Activated CD8-positive, alpha-beta memory T cell treated with anti-CD3 and anti-CD28 coated beads for 36 hours (primary cell): ENCODE measurements around the gene ABCB9. TPM values are rescaled to one million over a fixed set of nuclear protein-coding genes. Genes with fewer than 3 reads are reported as not detected.
"Not testable (repeated sequence)": the region's sequence is repeated elsewhere in the genome, so short reads cannot be mapped to it uniquely, and the experiment has no call there.

Experiments used
- CTCF ChIA-PET: fragments of 350-600 bp; sonication (Branson Sonifier 250); formaldehyde crosslinking; loops from one replicate; lab custom pipeline; 2021; ENCODE audit warnings: antibody characterized with exemption; lab: Charles Lee
- POLR2A ChIA-PET: fragments of 350-600 bp; sonication (Branson Sonifier 250); formaldehyde crosslinking; loops from one replicate; lab custom pipeline; 2021; ENCODE audit warnings: antibody characterized with exemption; lab: Charles Lee
- total RNA-seq, 2 experiments: library from RNA; stranded (reverse); gene quantifications; one replicate each; pipeline ENCODE4 v1.2.3, GENCODE V29; 2021

ABCB9 gene
- total RNA-seq, 2 experiments from 2014 or later, result 4.5 to 4.8 TPM

DNA sequence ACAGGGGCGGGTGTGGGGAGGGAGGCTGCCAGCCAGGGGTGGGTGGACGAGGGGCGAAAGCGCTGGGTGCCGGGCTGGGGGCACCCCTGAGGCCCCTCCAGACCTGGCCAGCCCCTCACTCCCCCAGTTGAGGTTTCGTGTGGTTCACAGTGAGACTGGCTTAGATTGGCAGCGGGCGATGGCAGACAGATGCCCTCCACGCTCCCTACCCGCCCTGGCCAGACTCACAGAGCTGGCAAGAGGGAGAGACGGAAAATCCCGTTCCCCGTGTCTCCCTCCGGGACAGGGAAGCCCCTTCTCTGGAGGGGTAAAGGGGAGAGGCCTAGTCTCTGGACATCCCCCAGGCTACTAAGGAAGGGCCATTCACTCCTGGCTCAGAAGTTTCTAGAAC, 37.1 kb downstream of the ABCB9 start:
- CTCF ChIA-PET, result no interaction called here
- POLR2A ChIA-PET, result no interaction called here

- ChIA-PET POLR2A (no interaction called here), CTCF (no interaction called here)
Observed at GRCh38 chr12:122928404-122929147, 37.7 kb downstream of the ABCB9 start.

DNA sequence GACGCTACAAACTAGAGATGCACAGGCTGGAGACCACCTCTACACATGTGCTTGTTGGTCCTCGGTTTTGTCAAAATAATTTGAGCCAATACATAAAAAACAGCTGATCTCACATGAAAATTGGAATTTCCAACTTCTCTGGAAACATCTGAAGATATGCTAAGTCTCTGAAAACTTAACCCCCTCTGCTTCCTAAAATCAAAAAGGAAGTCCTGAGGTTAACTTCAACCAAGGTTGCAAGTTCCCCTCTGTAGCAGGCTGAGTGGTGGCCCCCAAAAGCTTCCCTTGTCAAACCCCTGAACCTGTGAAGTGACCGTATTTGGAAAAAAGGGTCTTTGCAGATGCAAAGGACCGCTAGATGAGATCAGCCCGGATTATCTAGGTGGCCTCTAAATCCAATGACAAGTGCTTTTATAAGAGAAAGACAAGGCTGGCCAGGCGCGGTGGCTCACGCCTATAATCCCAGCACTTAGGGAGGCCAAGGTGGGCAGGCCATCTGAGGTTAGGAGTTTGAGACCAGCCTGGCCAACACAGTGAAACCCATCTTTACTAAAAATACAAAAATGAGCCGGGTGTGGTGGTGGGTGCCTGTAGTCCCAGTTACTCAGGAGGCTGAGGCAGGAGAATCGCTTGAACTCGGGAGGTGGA, 38.4 kb downstream of the ABCB9 start:
- ChIA-PET POLR2A (no interaction called here), CTCF (no interaction called here)

- ChIA-PET CTCF (no interaction called here), POLR2A (no interaction called here)
Observed at GRCh38 chr12:122921917-122922316, 44.3 kb downstream of the ABCB9 start.

GRCh38 chr12:122920687-122921086, 45.6 kb downstream of the ABCB9 start:
- ChIA-PET CTCF (no interaction called here), POLR2A (interaction anchor here (0.6 kb wide), 1 partner anchor 233 kb away, joined by 7 read pairs; no protein-coding TSS in a partner anchor)

DNA sequence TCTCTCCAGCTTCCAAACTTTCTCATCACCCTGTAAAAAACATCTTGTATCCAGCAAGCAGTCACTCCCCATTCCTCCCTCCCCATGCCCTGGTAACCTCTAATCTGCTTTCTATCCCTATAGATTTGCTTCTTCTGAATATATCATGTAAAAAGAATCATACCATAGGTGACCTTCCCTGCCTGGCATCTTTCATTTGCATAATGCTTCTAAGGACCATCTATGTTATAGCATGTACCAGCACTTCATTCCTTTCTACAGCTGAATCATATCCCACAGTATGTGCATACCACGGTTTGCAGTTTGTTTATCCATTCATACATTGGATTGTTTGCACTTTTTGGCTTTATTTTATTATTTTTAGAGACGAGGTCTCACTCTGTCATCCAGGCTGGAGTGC, 47.4 kb downstream of the ABCB9 start:
- ChIA-PET POLR2A (no interaction called here), CTCF (interaction anchor here (1.5 kb wide), 1 partner anchor 20 kb away, joined by 4 read pairs; no protein-coding TSS in a partner anchor)

DNA sequence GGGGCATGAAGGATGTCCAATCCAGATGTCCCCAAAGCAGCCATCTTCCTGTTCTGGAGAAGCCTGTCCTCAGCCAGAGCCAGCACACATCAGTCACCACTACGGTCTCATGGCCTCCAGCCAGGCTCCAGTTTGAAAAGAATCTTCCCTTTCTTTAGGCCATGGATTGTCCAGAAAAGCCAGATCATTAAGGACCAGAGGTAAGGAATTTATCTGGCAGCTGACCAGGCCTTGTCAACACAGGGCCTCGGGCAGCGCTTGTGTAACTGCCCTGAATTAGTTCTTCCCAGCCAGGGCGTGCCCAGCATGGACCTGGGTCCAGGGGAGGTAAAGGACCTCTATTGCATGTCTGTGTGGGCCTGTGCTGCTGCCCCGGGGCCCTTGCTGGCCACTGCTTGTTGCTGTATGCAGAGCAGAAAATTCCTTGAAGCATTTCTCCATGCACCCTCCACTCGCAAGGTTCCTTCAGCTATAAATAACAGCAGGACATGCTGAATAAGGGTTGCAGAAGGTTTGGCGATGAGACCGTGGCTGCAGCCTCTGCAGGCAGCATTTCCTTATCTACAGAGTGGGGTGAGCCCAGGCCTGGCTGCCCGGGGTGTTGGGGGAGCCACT, 48.6 kb downstream of the ABCB9 start:
- ChIA-PET POLR2A (no interaction called here), CTCF (interaction anchor here (1.0 to 1.5 kb wide), 2 partner anchors 19 to 38 kb away, joined by 3 to 4 read pairs; no protein-coding TSS in a partner anchor)

GRCh38 chr12:122909442-122910288, 56.6 kb downstream of the ABCB9 start:
- CTCF ChIA-PET, result interaction anchor here (0.6 kb wide), 1 partner anchor 7 kb away, joined by 3 read pairs; no protein-coding TSS in a partner anchor
- POLR2A ChIA-PET, result no interaction called here

GRCh38 chr12:122908915-122909314, 57.3 kb downstream of the ABCB9 start:
- ChIA-PET POLR2A (no interaction called here), CTCF (interaction anchor here (0.6 kb wide), 1 partner anchor 8 kb away, joined by 3 read pairs; no protein-coding TSS in a partner anchor)

DNA sequence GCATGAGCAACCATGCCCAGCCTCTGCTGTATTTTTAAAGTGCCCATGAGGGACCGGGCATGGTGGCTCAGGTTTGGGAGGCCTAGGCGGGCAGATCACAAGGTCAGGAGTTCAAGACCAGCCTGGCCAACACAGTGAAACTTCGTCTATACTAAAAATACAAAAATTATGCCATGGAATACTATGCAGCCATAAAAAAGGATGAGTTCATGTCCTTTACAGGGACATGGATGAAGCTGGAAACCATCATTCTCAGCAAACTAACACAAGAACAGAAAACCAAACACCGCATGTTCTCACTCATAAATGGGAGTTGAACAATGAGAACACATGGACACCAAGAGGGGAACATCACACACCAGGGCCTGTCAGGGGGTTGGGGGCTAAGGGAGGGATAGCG, 61.0 kb downstream of the ABCB9 start:
- CTCF ChIA-PET, result not testable (repeated sequence)

GRCh38 chr12:122903693-122904034, 62.6 kb downstream of the ABCB9 start:
- ChIA-PET POLR2A (no interaction called here), CTCF (no interaction called here)

More for the DNA sequence above, 61.0 kb downstream of the ABCB9 start:
- POLR2A ChIA-PET, result not testable (repeated sequence)

- CTCF ChIA-PET, result interaction anchor here (0.7 kb wide), 1 partner anchor 41 kb away, joined by 3 read pairs; no protein-coding TSS in a partner anchor
- POLR2A ChIA-PET, result interaction anchor here (0.6 kb wide), 2 partner anchors 23 to 142 kb away, joined by 3 to 4 read pairs; no protein-coding TSS in a partner anchor
Observed at GRCh38 chr12:122902854-122903692, 63.2 kb downstream of the ABCB9 start.

DNA sequence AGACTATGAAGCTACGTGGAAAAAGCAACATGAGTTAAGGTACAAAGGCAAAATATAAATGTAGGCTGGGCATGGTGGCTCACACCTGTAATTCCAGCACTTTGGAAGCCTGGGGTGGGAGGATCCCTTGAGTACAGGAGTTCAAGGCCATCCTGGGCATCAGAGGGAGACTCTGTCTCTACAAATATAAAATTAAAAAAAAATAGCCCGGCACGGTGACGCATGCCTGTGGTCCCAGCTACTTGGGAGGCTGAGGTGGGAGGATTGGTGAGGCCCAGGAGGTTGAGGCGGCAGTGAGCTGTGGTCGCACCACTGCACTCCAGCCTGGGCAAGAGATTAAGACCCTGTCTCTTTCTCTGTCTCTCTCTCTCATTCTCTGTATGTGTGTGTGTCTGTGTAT, 66.4 kb downstream of the ABCB9 start:
- ChIA-PET CTCF (interaction anchor here (1.3 to 1.5 kb wide), 2 partner anchors 12 to 47 kb away, joined by 4 read pairs; no protein-coding TSS in a partner anchor), POLR2A (no interaction called here)

- CTCF ChIA-PET, result interaction anchor here (0.8 to 2.9 kb wide), 4 partner anchors 14 to 36 kb away, joined by 3 to 10 read pairs (median 3); no protein-coding TSS in a partner anchor
- POLR2A ChIA-PET, result no interaction called here
Observed at GRCh38 chr12:122896662-122897061, 69.6 kb downstream of the ABCB9 start.

DNA sequence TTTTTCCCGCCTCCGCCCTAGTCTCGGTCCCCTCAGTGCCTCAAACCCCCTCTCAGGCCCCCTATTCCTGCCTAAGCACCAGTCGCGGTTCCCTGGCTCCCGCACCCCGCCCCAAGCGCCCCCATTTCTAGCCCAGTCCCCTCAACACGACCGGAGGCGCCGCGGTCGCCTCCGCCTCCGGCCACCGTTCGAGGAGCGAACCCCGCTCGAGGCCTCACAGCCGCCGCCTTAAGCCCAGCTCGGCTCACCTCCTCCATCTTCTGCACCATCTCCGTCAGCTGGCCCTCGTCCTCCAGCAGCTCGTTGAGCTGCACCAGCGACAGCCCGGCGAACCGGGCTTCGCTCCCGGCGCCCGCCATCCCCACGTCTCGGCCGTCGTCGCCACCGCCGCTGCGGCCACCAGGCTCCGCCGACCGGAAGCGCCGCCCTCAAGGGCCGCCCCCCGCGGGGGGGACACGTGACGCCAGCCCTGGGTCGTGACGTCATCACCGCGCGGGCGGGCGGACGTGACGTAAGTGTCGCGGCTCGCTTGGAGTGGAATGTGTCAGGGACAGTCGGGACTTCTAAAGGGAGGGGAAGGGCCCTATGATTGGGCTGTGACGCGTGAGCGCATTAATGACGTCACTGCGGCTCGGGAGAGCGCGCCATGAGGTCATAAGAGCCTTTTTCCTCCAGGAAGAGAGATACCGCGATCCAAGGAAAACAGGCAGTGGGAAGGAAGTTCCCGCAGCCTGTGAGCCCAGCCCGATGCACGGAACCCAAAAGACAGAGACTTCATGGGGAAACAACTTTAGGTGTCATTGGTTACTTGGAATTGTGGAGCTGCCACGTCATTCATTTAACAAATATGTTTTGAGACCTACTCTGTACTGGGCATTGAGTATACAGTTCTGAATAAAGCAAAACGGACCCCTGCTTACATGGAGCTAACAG, 70.3 kb downstream of the ABCB9 start, which contains the start of gene VPS37B:
TSS of gene VPS37B (minus strand) at position 421 of the 933 bp plus-strand sequence. CDS start at position 359, 62 bp downstream.
- POLR2A ChIA-PET, result interaction anchor here (1.6 to 1.8 kb wide), 2 partner anchors 13 to 24 kb away, joined by 4 to 6 read pairs; no protein-coding TSS in a partner anchor
- CTCF ChIA-PET, result interaction anchor here (0.8 to 1.6 kb wide), 4 partner anchors 13 to 36 kb away, joined by 3 to 5 read pairs (median 3); no protein-coding TSS in a partner anchor

GRCh38 chr12:122895320-122895703, 71.0 kb downstream of the ABCB9 start:
- POLR2A ChIA-PET, result interaction anchor here (1.6 to 2.3 kb wide), 3 partner anchors 12 to 24 kb away, joined by 4 to 7 read pairs (median 6); no protein-coding TSS in a partner anchor

More at GRCh38 chr12:122895320-122895703, 71.0 kb downstream of the ABCB9 start:
- CTCF ChIA-PET, result interaction anchor here (1.6 kb wide), 1 partner anchor 35 kb away, joined by 5 read pairs; no protein-coding TSS in a partner anchor
